Measurements from ENCODE around the gene CDHR2.

DNA sequence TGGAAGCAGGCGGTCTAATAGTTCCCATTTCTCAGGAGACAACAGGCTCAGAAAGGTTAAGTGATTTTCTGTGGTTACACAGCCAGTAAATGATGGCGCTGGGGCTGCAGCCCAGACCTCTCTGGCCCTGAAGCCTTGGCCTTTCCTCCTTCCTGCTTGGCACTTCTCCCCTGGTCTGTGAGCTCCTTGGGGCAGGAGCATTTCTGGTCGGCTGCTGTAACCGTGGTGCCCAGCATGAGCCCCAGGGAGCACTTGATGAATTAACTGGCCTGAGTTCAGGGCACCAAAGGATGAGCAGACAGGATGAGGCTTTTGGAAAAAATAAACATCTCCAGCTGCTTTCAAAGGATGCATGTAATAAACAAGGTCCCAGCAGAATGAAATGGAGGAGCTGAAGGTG is 30.2 kb downstream of the CDHR2 start:
- TF ChIP-seq CTCF (IDR thresholded peaks at IDR 0.05), result no peak
- no peak for TF ChIP-seq POLR2AphosphoS5 (IDR thresholded peaks at IDR 0.05)
- TF ChIP-seq POLR2A (IDR thresholded peaks at IDR 0.05), result no peak

All from stomach (tissue), 4 donors.